GM12872 (cell line): Measurements from ENCODE around the gene IL18R1.

Experiments
- CTCF ChIP-seq: IDR thresholded peaks from 3 replicates; pipeline ENCODE4 v1.5.1; 2011; ENCODE audit warnings: low read depth, mild to moderate bottlenecking, low read length, moderate library complexity; ENCODE audit not compliant: insufficient read depth

Gene IL18R1

GRCh38 chr2:102385522-102385921 lies 29.9 kb downstream of the IL18R1 start:
- TF ChIP-seq CTCF: no peak

GRCh38 chr2:102386004-102386403 lies 30.4 kb downstream of the IL18R1 start:
- no peak for TF ChIP-seq CTCF

GRCh38 chr2:102386867-102387541 lies 31.4 kb downstream of the IL18R1 start:
- TF ChIP-seq CTCF: no peak

DNA sequence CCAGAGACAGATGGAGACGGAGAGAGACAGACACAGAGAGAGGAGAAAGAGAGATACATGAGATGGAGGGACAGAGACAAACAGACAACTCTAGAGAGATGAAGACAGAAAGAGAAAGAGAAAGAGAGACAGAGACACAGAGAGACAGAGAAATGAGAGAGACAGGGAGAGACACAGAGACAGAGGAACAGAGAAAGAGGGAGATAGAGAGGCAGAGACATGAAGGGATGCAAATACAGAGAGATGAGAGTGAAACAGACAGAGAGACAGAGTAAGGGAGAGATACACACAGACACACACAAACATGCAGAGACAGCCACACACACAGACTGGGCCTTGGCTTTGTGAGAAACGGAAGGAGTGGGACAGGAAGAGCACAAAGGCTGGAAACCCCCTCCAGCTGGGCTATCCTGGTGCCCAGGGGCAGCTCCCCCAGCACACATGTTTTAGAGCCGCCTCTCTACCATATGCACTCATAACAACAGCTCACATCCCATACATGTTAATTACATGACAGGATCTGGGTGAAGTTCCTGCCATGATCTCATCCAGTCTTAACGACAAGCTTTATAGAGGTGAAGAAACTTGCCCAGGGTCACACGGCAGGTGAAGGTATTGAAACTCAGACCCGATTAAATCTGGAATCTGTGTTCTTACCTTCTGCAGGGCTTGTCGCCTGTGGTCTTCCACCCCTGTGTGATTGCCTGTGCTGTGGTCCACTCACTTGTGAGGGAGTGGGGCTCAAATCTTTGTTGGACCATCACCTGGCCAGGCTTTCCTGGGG lies 32.4 kb downstream of the IL18R1 start:
- TF ChIP-seq CTCF: no peak

GRCh38 chr2:102391565-102391964 lies 36.0 kb downstream of the IL18R1 start:
- TF ChIP-seq CTCF: no peak

GRCh38 chr2:102392096-102392495 lies 36.5 kb downstream of the IL18R1 start:
- no peak for TF ChIP-seq CTCF

DNA sequence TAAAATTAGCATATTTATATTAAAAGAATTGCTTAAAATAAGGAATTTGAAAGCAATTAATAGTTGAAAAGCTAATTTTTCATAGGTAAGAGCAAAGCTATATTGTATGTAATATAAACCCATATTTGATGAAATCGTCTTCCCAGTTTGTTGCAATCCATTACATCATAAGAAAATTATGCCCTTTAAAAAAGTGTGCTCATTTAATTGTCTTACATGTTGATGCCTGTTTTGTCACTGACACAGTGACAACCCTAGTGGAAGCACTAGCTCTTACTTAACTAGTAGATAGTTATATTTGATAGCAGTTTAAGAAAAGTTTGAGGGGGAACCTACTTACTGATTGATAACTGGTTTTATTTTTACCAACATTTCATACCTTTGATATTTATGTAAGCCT lies 37.3 kb downstream of the IL18R1 start:
- no peak for TF ChIP-seq CTCF
